ENCODE measurements around the gene SIM1. TPM values are rescaled to one million over a fixed set of nuclear protein-coding genes. Genes with fewer than 3 reads are reported as not detected.

The SIM1 gene
- total and polyA plus RNA-seq, 2 of the 8 experiments (the other 6 are each of a cell fraction or from before 2014, with no cell fraction given) = 0.02 to 0.39 TPM

DNA sequence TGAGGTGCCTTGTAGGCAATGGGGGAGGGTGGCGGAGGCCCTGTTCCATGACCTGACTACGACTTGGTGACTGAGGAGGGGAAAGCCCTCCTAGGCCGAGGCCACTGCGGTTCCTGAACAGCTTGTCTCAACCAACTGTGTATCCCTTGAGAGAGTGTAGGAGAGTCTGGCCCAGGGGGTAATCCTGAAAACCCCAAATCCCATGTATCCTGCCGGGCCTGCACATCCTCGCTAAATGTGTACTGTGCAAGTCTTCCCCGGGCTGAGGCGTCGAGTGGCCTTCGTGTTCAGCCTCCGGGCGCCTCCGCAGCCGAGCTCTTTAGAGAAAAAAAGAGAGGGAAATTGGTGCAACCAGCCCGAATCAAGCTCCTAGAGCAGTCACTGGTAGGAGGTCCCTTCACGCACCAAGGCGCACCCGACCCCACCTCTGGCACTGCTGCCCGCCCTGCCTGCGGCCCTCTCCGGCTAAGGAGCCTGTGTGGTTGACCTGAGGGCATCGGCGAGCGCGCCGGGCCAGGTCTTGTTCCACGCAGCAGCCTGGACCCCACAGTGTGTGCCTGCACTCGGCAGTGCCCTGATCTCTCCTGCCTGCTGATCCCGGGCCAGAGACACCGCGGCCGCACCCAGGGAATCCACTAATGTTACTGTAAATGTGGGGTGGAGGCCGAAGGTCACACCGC, 7.3 kb downstream of the SIM1 start:
- WGBS, 2 experiments (ENCODE audit: extremely low coverage in 1 of 2, insufficient coverage in 1 of 2, insufficient read length in 1 of 2, insufficient replicate concordance in 2 of 2, low coverage in 1 of 2, low lambda C conversion rate in 2 of 2, missing lambda C conversion rate in 1 of 2) = 2% methylated on average over 31 of the region's 34 CpGs; no CpG with 5 or more reads in 1 of the 2 experiments
- no peaks in the 10 kb centered on the region for H3K9me3 ChIP-seq (ENCODE audit: insufficient read depth in 2 of 2, low read depth in 1 of 2, low read length in 1 of 2)
- no peak for FAIRE-seq
- H3K18ac ChIP-seq (ENCODE audit: extremely low read depth, low read length) = no peak overlapping the region; the same call in 1 of the 2 replicates
- H3K56ac ChIP-seq (replicated peaks; ENCODE audit: insufficient read length, low read depth, low read length) = no peak overlapping the region
- no peak overlapping the region for H3K27ac ChIP-seq (ENCODE audit: low read depth, low read length)
- H3K27me3 ChIP-seq (replicated peaks in 1 of 4; ENCODE audit: control insufficient read depth in 3 of 4, extremely low read depth in 1 of 4, insufficient read depth in 3 of 4, low read length in 3 of 4) = peaks cover 90 to 100% (median 95%) of the 10 kb centered on the region in 4 experiments
- H3K4me1 ChIP-seq (replicated peaks in 1 of 4; ENCODE audit: control insufficient read depth in 3 of 4, insufficient read depth in 4 of 4, low read length in 3 of 4) = peaks cover 14 to 38% (median 29%) of the 10 kb centered on the region in 4 experiments
- H2BK15ac ChIP-seq (ENCODE audit: low read length) = no peak overlapping the region
- no peak overlapping the region for H4K91ac ChIP-seq (replicated peaks; ENCODE audit: insufficient read length, low read length)
- H3K9ac ChIP-seq (replicated peaks in 1 of 4; ENCODE audit: extremely low read depth in 1 of 4, low read depth in 3 of 4, low read length in 3 of 4) = no peak overlapping the region
- H3K4me2 ChIP-seq (ENCODE audit: insufficient read depth in 1 of 2, low read depth in 2 of 2, low read length in 2 of 2) = peak overlapping the region; percentile 83 to 88
- H2AK5ac ChIP-seq (ENCODE audit: low read depth, low read length) = no peak overlapping the region
- H2BK120ac ChIP-seq (replicated peaks; ENCODE audit: low read depth, low read length) = no peak overlapping the region
- no peak overlapping the region for H4K8ac ChIP-seq (ENCODE audit: extremely low read depth, insufficient read depth, low read length)
- H2AFZ ChIP-seq (ENCODE audit: low read length) = no peak overlapping the region
- no peak overlapping the region for H3K4ac ChIP-seq (replicated peaks; ENCODE audit: insufficient read length, low read depth, low read length)
- CTCF ChIA-PET (ENCODE audit: partially characterized antibody) = interaction anchor here (0.6 to 15.2 kb wide), 8 partner anchors 4 to 346 kb away, joined by 3 to 215 read pairs (median 5); partner anchors contain the start of gene SIM1
- no peak overlapping the region; the same call in 1 of the 2 replicates for H2BK20ac ChIP-seq (ENCODE audit: low read length)
- H3K23me2 ChIP-seq (ENCODE audit: low read depth, low read length) = peaks cover 9% of the 10 kb centered on the region; the same call in 1 of the 2 replicates
- peak overlapping the region; percentile 7 to 54 (median 24); a peak in 5 of 8 replicates for H3K4me3 ChIP-seq (ENCODE audit: extremely low read depth in 1 of 4, insufficient read depth in 2 of 4, low read depth in 3 of 4, low read length in 4 of 4)
- peak overlapping the region; percentile 27 for H2BK12ac ChIP-seq (ENCODE audit: low read depth, low read length)
- peaks cover 12 to 18% of the 10 kb centered on the region in 2 experiments for H4K20me1 ChIP-seq (replicated peaks in 1 of 2; ENCODE audit: control insufficient read depth in 1 of 2, insufficient read depth in 2 of 2, low read length in 2 of 2)
- no peak overlapping the region for H3K23ac ChIP-seq (ENCODE audit: insufficient read length)
- no peak overlapping the region for H3K14ac ChIP-seq (ENCODE audit: insufficient read length)
- no peak overlapping the region for H4K5ac ChIP-seq (ENCODE audit: insufficient read length, low read depth, low read length)
- no peaks in the 10 kb centered on the region for H3K79me1 ChIP-seq (ENCODE audit: low read depth, low read length)
- no peak overlapping the region for H2BK5ac ChIP-seq (ENCODE audit: low read depth, low read length)
- POLR2A ChIA-PET (ENCODE audit: partially characterized antibody) = interaction anchor here (1.2 to 3.5 kb wide), 3 partner anchors 8 to 853 kb away, joined by 3 to 16 read pairs (median 11); partner anchors contain the start of gene SIM1
- H3K79me2 ChIP-seq (ENCODE audit: control insufficient read depth in 1 of 2, insufficient read depth in 2 of 2, low read length in 2 of 2) = no peaks in the 10 kb centered on the region
- peak in 1 of 2 experiments; percentile 77 for DNase-seq (ENCODE audit: low read depth in 1 of 2, low spot score in 2 of 2)
- H3K36me3 ChIP-seq (ENCODE audit: control insufficient read depth in 2 of 4, insufficient read depth in 4 of 4, low read length in 3 of 4) = no peaks in the 10 kb centered on the region
- TF ChIP-seq RBBP5 (IDR thresholded peaks at IDR 0.05; ENCODE audit: borderline replicate concordance, low read depth, low read length) (peak; percentile 72; the same call in 1 of the 2 replicates), KDM4A (IDR thresholded peaks at IDR 0.05; ENCODE audit: low read depth, low read length, severe bottlenecking) (peak; percentile 22), ASH2L (IDR thresholded peaks at IDR 0.05; ENCODE audit: low read length) (peak; percentile 68), TAF7 (optimal IDR thresholded peaks at IDR 0.05; ENCODE audit: borderline replicate concordance, low read depth, low read length) (no peak), CTBP2 (IDR thresholded peaks at IDR 0.05; ENCODE audit: borderline replicate concordance, insufficient read depth, insufficient read length, low read length) (peak; percentile 24), PHF8 (conservative IDR thresholded peaks at IDR 0.05; ENCODE audit: low read depth, low read length) (no peak)
- TF ChIP-seq, protein P1, sequence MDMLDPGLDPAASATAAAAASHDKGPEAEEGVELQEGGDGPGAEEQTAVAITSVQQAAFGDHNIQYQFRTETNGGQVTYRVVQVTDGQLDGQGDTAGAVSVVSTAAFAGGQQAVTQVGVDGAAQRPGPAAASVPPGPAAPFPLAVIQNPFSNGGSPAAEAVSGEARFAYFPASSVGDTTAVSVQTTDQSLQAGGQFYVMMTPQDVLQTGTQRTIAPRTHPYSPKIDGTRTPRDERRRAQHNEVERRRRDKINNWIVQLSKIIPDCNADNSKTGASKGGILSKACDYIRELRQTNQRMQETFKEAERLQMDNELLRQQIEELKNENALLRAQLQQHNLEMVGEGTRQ (IDR thresholded peaks at IDR 0.05; ENCODE audit: low read length) = no peak
- TF ChIP-seq, protein P2, sequence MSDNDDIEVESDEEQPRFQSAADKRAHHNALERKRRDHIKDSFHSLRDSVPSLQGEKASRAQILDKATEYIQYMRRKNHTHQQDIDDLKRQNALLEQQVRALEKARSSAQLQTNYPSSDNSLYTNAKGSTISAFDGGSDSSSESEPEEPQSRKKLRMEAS (IDR thresholded peaks at IDR 0.05) = peak; percentile 39; the same call in 1 of the 2 replicates
- TF ChIP-seq, protein P3, sequence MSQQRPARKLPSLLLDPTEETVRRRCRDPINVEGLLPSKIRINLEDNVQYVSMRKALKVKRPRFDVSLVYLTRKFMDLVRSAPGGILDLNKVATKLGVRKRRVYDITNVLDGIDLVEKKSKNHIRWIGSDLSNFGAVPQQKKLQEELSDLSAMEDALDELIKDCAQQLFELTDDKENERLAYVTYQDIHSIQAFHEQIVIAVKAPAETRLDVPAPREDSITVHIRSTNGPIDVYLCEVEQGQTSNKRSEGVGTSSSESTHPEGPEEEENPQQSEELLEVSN (IDR thresholded peaks at IDR 0.05) = peak; percentile 91
